GM21786 (cell line): Measurements from ENCODE around the gene KNL1.
A peak's percentile ranks its signal among the peaks of the same experiment; 100 is the strongest.
"Not testable (repeated sequence)": the region's sequence is repeated elsewhere in the genome, so short reads cannot be mapped to it uniquely, and the experiment has no call there.

Experiments
- ATAC-seq: cut with Tn5 transposase; IDR thresholded peaks from one replicate; pipeline ENCODE4 v1.9.1; 2021; ENCODE audit not compliant: unreplicated experiment

Gene KNL1

DNA sequence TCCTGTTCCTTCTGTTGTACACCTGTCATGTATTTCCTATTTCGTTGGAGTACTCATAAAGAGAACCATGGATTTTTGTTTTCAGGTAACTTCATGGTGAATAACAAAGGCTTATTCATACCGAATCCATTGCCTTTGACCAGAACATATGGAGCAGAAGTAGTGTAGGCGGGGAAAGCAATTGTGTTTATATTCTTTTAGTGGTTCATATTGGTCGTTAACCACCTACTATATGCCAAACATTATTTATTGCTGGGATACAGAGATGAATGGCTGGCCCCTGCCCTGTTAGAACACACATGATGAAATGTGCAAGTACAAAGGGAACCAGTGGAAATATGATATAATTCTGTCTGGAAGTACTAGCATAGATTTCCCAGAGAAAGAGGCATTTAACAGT, 15.2 kb upstream of the KNL1 start:
- ATAC-seq, result no peak

DNA sequence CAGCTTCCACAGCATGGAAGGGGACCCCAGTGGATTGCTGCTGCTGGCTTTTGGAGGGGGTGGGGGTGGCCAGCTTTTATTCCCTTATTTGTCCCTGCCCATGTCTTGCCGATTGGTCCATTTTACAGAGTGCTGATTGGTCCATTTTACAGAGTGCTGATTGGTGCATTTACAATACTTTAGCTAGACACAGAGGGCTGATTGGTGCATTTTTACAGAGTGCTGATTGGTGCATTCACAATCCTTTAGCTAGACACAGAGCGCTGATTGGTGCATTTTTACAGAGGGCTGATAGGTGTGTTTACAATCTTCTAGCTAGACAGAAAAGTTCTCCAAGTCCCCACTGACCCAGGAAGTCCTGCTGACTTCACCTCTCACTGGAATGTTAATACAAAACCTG, 12.3 kb upstream of the KNL1 start:
- ATAC-seq, result not testable (repeated sequence)

DNA sequence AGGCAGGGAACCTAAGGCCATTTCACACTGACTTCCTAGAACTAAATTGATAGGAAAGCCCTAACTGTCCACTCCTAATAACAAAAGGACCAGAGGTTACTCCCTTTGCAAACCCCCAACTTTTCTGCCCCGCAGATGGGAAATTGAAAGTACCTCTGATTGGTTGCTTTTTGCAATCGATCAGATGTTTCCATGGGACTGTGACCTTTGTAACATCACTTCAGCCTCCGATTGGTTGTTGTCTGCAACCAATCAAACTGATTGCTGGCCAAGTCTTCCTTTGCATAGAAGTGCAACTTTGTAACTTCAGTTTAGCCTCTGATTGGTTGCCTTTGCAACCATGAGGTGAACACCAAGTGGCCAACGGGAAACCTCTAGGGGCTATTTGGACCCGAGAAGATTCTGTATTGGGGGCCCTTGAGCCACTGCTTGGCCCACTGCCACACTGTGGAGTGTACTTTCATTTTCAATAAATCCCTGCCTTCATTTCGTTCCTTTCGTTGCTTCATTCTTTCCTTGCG, 11.3 kb upstream of the KNL1 start:
- ATAC-seq, result no peak

DNA sequence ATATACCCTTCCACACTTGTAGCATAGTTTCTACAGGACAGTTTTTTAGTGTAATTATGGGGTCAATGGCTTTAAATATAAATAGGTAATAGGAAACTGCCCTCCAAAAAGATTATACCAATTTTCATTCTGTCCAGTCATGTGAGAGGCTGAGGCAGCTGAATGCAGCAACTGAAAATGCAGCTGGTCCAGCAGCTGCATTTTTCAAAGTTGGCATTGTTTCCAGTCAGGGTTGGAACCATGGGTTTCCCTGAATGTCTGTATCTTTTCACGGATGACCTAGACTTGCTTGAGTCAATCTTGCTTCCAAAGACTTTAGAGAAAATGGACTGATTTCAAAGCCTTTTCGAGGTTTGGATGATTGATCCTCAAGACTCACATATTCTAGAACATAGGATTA, 9.9 kb upstream of the KNL1 start:
- no peak for ATAC-seq

DNA sequence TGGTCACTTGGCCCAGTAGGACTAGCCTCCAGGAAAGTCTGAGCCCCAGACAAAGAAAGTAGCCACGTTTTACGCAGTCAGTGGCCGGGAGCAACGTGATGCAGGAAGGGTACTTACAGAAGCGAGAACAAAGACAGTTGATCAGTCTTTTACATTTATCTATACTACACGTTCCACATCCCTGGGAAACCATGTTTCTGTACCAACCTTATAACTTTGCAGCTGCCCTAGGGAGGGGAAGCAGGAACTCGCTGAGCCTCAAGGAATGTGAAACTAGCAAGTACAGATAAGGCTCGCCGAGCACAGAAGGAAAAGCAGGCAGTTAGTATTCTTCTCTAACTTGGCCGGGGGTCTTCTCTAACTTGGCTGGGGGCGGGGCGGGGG, 3.4 kb upstream of the KNL1 start:
- ATAC-seq, result no peak

DNA sequence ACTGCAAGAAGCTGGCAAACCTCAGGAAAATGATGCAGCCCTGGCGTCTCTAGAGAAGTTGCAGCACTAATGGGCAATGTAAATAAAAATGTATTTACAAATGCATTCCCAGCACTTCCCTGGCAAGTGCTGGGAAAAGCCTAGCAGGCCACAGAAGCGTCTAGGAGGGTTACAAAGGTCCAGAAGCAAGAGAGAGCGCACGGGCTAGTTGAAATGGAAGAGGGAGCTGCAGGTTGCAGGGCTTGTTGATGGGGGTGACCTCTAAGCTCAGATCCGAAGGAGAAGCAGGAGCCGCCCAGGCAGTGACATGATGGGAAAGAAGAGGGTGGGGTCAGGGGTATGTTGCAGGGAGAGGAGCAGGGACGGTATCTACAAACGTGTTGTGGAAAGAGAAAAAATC, 2.7 kb upstream of the KNL1 start:
- ATAC-seq, result no peak

DNA sequence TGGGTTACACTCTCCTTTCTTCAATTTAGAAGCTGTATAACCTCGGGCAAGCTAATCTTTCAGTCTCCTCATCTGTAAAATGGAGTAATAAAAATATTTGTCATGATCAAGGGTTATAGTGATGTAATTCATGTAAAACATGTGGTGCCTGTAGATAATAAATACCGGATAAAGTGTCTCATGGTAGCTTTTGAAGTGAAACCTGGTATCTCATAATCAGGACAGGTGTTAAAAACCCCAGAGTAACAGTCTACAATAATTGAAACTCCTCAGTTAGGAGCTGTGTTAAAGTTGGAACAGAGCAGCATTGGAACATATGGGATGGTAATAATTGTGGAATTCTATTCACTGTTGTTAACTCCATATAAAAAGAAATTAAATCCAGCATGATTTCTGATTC, 884 bp upstream of the KNL1 start:
- no peak for ATAC-seq

DNA sequence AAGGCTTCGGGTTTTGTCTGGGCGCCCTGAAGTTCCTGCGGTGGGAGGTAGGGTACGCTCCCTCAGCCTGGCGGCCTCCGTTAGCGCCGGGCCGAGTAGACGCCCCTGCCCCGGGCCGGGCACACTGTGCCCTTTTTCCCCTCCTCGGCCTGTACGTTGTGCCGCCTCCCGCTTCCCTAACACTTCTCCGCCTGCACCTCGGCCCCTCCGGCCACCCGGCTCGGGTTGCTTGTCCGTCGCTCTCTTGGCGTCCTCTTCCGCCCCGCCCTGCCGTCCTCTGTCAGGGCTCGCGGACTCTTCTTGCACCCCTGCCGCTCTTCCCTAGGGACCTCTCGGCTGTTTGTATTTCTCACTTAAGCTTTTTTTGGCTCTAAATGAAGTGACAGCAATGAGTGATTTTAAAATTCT, 384 bp downstream of the KNL1 start:
- ATAC-seq, result peak; percentile 37

DNA sequence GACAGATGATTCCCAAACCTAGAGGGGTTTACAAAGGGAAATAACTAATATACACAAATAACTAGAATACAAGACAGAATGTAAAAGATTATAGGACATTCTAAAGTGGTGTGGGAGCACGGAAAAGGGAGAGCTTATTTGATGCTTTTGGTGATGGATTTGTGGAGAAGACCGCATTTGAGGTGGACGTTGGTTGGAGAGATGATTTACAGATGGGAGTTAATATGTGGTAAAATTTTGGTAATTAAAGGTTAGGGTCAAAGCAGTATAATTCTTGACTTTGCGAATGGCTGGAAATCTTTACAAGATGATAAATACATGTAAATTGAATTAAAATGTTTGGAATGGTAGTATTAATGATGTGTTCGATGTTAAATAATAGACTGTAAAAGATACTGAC, 1.2 kb downstream of the KNL1 start:
- ATAC-seq, result no peak

DNA sequence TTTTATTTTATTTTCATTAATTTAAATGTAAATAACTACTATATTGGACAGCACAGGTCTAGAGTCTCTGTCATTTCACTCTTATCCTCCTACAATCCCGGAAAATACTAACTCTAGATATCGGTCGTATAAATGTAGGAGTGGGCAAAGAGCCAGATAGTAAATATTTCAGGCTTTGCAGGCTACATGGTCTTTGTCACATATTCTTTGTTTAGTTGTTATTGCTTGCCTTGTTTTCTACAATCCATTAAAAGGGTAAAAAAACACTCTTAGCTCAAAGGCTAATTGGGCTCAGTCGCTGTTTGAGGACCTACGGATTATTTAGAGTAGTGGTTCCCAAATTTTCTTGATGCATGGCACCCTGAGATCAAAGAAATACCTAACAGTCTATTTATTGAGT, 1.7 kb downstream of the KNL1 start:
- ATAC-seq, result no peak

DNA sequence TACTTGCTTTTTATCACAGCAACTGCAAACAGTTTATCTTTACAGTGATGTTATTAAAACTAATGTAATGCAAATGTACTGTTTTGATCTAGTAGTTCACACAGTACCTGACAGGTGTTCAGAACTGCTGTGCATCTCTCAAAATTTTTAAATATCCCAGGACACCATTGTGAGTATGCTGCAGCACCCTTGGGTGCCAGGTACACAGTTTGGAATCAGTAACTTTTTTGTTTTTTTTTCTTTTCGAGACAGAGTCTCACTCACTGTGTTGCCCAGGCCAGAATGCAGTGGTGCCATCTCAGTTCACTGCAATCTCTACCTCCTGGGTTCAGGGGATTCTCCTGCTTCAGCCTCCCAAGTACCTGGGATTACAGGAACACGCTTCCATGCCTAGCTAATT, 3.0 kb downstream of the KNL1 start:
- ATAC-seq, result no peak

DNA sequence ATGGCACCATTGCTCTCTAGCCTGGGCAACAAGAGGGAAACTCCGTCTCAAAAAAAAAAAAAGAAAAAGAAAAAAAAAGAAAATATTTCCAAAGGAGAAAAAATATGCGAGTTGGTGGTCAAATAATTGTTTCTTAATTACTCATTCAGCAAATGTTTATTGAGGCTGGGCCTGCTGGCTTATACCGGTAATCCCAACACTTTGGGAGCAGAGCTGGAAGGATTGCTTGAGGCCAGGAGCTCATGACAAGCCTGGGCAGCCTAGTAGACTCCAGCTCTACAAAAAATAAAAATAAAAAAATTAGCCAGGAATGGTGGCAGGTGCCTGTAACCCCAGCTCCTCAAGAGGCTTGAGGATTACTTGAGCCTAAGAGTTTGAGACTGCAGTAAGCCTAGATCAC, 4.1 kb downstream of the KNL1 start:
- ATAC-seq, result no peak

DNA sequence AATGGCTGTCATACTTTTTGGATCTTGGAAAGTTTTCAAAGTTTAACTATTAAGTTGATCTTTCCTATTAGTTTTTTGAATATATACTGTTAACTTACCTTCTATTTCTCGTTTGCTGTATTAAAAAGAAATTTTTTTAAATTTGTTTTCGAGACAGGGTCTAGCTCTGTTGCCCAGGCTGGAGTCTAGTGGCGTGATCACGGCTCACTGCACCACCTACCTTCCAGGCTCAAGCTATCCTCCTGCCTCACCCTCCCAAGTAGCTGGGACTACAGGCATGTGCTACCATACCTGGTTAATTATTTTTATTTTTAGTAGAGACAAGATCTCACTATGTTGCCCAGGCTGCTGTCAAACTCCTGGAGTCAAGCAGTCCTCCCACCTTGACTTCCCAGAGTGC, 4.6 kb downstream of the KNL1 start:
- no peak for ATAC-seq

DNA sequence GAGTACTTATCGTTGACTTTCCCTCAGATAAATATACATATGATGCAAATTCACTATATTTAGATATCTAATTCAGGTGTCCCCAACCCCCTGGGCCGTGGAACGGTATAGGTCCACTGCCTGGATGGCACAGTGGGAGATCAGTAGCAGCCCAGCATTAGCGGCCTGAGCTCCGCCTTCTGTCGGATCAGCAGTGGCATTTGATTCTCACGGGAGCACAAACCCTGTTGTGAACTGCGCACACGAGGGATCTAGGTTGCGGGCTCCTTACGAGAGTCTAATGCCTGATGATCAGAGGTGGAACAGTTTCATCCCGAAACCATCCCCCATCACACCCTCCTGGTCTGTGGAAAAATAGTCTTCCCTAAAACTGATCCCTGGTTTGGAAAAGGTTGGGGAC, 6.9 kb downstream of the KNL1 start:
- ATAC-seq, result no peak

DNA sequence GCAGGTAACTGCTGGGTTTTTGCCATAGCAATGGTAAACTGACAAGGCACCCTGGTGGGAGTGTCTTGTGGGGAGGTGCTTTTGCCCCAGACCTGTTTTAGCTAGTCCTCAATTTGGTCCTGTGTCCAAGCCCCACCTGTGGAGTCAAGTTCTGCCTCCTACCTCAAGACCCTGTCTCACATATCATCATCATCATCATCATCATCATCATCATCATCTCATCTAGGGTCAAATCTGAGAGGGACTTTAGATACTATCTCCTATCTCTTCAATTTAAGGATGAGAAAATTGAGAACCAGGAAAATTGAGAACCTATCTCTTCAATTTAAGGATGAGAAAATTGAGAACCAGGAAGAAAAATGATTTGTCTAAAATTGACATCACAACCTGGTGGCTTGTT, 9.9 kb downstream of the KNL1 start:
- no peak for ATAC-seq

DNA sequence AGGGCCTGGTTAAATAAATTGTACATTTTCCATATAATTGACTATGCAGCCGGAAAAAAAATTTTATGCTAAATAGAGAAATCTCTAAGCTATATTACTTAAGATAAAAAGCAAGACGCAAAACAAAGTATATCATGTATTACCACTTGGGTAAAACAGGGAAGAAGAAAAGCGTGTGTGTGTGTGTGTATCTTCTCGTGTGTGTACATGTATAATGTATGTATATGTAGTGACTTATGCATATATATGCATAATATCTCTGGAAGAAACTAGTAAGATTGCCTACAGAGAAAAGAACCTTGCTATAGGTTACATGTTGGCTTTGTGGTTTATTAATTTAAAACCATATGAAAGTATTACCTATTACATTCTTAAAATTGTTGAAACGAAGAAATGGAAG, 19.0 kb downstream of the KNL1 start:
- no peak for ATAC-seq

DNA sequence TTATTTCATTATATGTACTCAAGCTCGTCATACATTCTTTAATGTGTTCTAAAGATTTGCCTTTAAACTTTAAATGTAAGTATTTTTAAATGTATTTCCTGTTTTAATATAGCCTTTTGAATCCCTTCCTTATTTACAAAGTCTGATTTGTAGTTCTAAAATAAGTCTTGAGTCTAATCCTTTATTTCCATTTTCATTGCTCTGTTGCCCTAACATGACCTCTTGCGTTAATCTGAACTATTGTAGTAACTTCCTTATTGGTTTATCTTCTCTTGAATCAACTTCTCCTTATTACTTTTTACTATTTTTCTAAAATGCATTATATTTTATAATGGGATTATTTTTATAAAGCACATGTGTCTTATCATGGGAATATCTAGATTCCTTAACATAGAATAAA, 24.0 kb downstream of the KNL1 start:
- ATAC-seq, result no peak

DNA sequence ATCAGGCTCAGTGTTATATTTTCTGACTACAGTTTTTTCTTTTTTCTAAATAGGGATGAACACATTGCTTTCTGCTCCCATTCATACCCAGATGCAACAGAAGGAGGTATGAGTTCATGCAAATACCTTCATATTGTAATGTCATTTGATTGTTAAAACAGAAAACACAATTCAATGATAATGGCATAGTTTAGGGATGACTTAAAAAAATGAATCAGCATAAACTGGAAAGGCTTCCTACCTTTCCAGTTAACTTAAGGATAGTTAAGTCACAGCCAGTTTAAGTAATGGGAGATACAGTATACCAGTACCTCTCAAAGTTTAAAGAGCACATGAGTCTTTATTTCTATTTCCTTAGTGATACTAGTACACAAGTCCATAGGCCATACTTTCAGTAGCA, 24.9 kb downstream of the KNL1 start:
- no peak for ATAC-seq

DNA sequence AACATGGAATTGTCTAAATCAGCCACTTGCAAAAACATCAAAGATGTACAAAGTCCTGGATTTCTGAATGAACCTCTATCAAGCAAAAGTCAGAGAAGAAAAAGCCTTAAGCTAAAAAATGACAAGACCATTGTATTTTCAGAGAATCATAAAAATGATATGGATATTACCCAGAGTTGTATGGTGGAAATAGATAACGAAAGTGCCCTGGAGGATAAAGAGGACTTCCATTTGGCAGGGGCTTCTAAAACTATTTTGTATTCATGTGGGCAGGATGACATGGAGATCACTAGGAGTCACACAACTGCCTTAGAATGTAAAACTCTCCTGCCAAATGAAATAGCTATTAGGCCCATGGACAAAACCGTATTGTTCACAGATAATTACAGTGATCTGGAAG, 29.3 kb downstream of the KNL1 start:
- no peak for ATAC-seq

DNA sequence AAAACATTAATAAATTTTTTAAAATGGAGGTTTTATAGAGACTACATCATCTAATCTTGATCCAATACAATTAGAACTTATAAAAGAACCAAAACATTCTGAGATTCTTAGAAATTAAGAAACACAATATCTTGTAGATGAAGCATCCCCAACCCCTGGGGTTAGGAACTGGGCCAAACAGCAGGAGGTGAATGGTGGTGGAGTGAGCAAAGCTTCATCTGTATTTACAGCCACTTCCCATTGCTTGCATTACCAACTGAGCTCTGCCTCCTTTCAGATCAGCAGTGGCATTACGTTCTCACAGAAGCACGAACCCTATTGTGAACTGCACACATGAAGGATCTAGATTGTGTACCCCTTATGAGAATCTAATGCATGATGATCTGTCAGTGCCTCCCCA, 36.3 kb downstream of the KNL1 start:
- no peak for ATAC-seq

DNA sequence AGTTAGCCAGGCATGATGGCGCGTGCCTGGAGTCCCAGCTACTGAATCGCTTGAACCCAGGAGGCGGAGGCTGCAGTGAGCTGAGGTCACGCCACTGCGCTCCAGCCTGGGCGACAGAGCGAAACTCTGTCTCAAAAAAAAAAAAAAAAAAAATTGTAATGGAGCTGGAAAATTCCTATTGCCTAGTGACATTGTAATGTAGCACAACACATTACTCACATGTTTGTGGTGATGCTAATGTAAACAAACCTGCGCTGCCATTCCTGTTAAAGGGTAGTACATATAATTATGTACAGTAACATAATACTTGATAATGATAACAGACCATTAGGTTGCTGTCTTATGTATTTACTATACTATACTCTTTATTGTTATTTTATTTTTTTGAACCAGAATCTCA, 39.1 kb downstream of the KNL1 start:
- no peak for ATAC-seq

DNA sequence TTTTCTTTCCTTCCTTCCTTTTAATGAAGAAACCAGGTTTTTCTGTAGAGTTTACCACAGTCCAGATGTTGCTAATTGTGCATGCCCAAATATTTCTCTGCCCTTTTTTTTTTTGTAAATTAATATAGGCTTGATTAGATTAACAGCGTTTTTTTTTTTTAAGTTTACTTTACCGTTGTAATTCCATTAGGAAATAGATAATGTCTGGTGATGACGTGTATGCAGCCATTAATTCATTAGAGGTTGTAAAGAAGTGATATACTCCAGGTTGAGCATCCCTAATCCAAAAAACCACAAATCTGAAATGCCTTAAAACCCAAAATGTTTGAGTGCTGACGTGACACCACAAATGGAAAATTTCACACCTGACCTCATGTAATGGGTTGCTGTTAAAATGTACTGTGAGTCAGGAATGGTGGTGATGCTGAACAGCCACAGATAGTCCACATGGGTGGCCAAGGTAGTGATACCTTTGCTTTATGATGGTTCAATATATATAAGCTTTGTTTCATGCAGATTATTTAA, 43.2 kb downstream of the KNL1 start:
- no peak for ATAC-seq

DNA sequence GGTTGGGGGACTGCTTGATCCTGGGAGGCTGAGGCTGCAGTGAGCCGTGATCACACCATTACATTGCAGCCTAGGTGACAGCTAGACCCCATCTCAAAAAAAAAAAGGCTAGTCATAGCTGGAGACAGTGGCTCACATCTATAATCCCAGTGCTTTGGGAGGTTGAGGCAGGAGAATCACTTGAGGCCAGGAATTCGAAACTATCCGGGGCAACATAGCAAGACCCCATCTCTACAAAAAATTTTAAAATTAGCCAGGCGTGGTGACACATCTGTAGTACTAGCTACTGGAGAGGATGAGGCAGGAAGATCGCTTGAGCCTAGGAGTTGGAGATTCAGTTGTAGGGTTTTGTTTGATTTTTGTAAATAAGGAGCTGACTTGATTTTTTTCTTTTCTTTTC, 45.6 kb downstream of the KNL1 start:
- no peak for ATAC-seq

DNA sequence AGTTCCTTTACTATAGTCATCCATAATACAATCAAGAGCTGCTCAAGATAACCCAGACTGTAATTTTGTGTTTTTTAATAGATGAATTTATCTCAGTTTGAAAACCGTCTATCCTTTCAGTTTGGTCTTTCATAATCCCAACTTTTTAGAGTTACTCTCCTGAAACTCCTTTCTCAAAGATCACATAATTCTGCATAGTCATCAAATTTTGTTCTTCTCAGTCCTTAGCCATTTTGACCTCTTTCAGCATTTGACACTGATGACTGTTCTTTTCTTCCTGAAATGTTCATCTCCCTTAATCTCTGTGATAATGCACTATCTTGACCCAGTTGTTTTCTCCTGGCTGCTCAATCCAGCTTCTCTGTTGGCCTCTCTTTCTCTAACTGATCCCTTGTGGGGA, 53.5 kb downstream of the KNL1 start:
- ATAC-seq, result no peak
